ENCODE data around the gene CA10. TPM values are rescaled to one million over a fixed set of nuclear protein-coding genes. Genes with fewer than 3 reads are reported as not detected.

Gene CA10
- total RNA-seq, 1 experiment from 2014 or later: 0.46 TPM

- Histone ChIP-seq H4K8ac (replicated peaks; ENCODE audit: insufficient read length, low read depth, low read length) (no peak overlapping the region), H2BK12ac (ENCODE audit: insufficient read length, low read depth, low read length) (no peak overlapping the region), H4K20me1 (ENCODE audit: control insufficient read depth, insufficient read depth, insufficient read length) (no peaks in the 10 kb centered on the region), H3K79me1 (ENCODE audit: insufficient read depth, low read depth, low read length, poor library complexity, severe bottlenecking) (no peaks in the 10 kb centered on the region), H3K18ac (ENCODE audit: insufficient read length, low read depth, low read length) (no peak overlapping the region), H3K23ac (ENCODE audit: insufficient read length, low read depth, low read length) (no peak overlapping the region), H3T11ph (ENCODE audit: low read length) (no peak overlapping the region), H3K79me2 (ENCODE audit: insufficient read depth, low read length) (no peaks in the 10 kb centered on the region), H3K9me3 (ENCODE audit: control insufficient read depth, low read depth, low read length) (no peaks in the 10 kb centered on the region), H3K27ac (ENCODE audit: insufficient read length, low read depth, low read length) (no peak overlapping the region), H2BK15ac (ENCODE audit: low read depth, low read length) (no peak overlapping the region), H2AK5ac (ENCODE audit: insufficient read length, low read length) (no peak overlapping the region), H3K4me2 (ENCODE audit: insufficient read depth, insufficient read length, low read length) (no peak overlapping the region), H4K5ac (ENCODE audit: insufficient read length, low read depth, low read length) (no peak overlapping the region), H2BK120ac (ENCODE audit: low read depth, low read length, poor library complexity, severe bottlenecking) (no peak overlapping the region), H3K23me2 (ENCODE audit: insufficient read length, low read depth, low read length, poor library complexity, severe bottlenecking) (no peaks in the 10 kb centered on the region), H3K9ac (ENCODE audit: extremely low read depth, insufficient read length, low read length) (no peak overlapping the region), H3K14ac (ENCODE audit: insufficient read depth, low read length) (no peak overlapping the region), H2BK5ac (ENCODE audit: insufficient read length, low read length) (peak overlapping the region; percentile 29), H3K27me3 (ENCODE audit: insufficient read depth, low read length) (no peaks in the 10 kb centered on the region), H4K91ac (ENCODE audit: insufficient read length, low read depth, low read length) (no peak overlapping the region), H3K56ac (ENCODE audit: insufficient read length, low read depth, low read length) (no peak overlapping the region), H3K4me1 (ENCODE audit: insufficient read depth, low read length) (peaks cover 3% of the 10 kb centered on the region; the same call in 1 of the 2 replicates), H2BK20ac (ENCODE audit: low read depth, low read length, poor library complexity, severe bottlenecking) (no peak overlapping the region), H2AFZ (ENCODE audit: low read length) (no peak overlapping the region), H3K4ac (ENCODE audit: low read depth, low read length) (no peak overlapping the region)
- Mint-ChIP-seq H3K27ac (peak overlapping the region in 1 of 3 experiments; percentile 40; a peak in 1 of 7 replicates), H3K36me3 (ENCODE audit: insufficient read depth in 1 of 3, low read depth in 3 of 3) (no peaks in the 10 kb centered on the region), H3K4me3 (no peak overlapping the region), H3K27me3 (ENCODE audit: low read depth) (no peaks in the 10 kb centered on the region), H3K9me3 (no peaks in the 10 kb centered on the region), H3K4me1 (peaks cover 14 to 25% of the 10 kb centered on the region in 2 experiments)
- DNase-seq: no peak
- TF ChIP-seq, protein P1, sequence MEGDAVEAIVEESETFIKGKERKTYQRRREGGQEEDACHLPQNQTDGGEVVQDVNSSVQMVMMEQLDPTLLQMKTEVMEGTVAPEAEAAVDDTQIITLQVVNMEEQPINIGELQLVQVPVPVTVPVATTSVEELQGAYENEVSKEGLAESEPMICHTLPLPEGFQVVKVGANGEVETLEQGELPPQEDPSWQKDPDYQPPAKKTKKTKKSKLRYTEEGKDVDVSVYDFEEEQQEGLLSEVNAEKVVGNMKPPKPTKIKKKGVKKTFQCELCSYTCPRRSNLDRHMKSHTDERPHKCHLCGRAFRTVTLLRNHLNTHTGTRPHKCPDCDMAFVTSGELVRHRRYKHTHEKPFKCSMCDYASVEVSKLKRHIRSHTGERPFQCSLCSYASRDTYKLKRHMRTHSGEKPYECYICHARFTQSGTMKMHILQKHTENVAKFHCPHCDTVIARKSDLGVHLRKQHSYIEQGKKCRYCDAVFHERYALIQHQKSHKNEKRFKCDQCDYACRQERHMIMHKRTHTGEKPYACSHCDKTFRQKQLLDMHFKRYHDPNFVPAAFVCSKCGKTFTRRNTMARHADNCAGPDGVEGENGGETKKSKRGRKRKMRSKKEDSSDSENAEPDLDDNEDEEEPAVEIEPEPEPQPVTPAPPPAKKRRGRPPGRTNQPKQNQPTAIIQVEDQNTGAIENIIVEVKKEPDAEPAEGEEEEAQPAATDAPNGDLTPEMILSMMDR (conservative IDR thresholded peaks at IDR 0.05): no peak
Observed at GRCh38 chr17:51746421-51746820, 412.1 kb downstream of the CA10 start.

Data from H9 (cell line).